IPS-NIHi7 (cell line): ENCODE data around the gene TMEM92.

ENCODE experiments used
- DNase-seq: peaks from one replicate; pipeline ENCODE4 v3.0.0; 2012; ENCODE audit warnings: mixed read lengths; ENCODE audit errors: extremely low spot score

The TMEM92 gene

DNA sequence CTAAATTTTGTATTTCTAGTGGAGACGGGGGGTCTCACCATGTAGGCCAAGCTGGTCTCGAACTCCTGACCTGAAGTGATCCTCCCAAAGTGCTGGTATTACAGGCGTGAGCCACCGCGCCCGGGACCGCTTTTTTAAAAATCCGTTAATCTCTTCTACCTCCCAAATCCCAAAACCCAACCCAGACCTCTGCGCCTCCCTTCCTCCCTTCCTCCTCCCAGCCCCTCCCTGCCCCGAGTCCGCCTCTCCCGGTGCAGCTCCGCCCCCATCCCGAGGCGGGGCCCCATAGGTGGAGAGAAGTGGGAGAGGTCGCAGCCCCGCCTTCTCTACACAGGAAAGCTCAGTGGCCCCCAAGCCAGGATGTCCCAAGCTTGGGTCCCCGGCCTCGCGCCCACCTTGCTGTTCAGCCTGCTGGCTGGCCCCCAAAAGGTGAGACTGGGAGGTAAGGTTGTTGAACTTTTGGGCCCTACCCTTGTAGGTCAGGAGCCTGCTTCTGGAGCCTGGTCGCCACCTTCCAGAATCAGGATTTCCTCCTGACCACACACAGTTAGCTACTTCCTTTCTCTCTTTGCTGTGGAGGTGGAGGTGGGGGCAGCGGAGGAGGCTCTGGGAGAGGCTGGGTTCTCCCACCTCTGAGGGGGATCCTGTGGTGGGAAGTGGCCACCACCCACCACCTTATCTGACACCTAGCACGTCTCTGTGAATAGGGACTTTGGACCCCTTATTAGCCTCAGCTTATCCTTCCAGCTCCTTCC lies at the start of gene TMEM92:
TSS of gene TMEM92 (plus strand) at position 325 of the 755 bp plus-strand sequence. CDS start at position 361, 36 bp downstream.
- DNase-seq, result peak; percentile 93

DNA sequence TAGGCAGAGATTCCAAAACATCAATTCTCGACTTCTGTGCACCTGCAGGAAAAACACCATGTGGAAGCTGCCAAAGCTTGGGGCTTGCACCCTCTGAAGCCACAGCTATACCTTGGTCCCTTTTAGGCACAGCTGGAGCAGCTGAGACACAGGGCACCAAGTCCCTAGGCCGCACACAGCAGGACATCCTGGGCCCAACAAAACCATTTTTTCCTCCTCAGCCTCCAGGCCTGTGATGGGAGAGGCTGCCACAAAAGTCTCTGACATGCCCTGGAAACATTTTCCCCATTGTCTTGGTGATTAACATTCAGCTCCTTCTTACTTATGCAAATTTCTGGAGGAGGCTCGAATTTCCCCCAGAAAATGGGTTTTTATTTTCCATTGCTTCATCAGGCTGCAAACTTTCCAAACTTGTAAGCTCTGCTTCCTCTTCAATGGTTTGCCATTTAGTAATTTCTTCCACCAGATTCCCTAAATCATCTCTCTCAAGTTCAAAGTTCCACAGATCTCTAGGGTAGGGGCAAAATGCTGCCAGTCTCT lies 48.5 kb upstream of the TMEM92 start:
- DNase-seq, result no peak

- DNase-seq, result no peak
Measured at GRCh38 chr17:50234581-50234980, 39.7 kb upstream of the TMEM92 start.

DNA sequence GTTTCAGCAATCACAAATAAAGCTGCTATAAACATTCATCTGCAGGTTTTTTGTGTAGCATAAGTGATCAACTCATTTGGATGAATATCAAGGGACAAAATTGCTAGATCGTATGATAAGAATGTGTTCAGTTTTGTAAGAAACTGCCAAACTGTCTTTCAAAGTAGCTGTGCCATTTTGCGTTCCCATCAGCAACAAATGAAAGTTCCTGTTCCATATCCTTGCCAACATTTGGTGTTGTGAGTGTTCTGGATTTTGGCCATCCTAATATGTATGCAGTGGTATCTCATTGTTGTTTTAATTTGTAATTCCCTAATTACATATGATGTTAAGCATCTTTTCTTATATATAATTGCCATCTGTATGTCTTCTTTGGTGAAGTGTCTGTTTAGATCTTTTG lies 36.4 kb upstream of the TMEM92 start:
- no peak for DNase-seq

DNA sequence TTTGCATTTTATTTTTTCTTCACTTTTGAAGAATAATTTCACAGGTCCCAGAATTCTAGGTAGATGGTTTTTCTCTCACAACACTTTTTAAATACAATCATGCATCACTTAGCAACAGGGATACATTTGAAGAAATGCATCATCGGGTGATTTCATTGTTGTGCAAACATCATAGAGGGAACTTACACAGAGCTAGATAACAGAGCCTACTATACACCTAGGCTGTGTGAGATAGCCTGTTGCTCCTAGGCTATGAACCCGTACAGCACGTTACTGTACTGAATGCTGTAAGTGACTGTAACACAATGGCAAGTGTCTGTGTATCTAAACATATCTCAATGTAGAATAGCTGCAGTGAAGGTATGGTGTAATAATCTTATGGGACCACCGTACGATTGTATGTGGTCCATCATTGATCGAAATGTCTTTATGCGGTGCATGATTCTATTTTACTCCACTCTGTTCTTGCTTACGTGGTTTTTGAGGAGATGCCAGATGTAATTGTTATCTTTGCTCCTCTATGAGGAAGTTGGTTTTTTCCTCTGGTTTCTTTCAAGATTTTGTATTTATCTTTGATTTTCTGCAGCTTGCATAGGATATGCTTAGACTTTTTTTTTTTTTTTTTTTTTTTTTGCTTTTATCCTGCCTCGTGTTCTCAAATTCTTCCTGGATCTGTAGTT lies 35.5 kb upstream of the TMEM92 start:
- DNase-seq, result no peak

- no peak for DNase-seq
Measured at GRCh38 chr17:50239937-50240336, 34.3 kb upstream of the TMEM92 start.

DNA sequence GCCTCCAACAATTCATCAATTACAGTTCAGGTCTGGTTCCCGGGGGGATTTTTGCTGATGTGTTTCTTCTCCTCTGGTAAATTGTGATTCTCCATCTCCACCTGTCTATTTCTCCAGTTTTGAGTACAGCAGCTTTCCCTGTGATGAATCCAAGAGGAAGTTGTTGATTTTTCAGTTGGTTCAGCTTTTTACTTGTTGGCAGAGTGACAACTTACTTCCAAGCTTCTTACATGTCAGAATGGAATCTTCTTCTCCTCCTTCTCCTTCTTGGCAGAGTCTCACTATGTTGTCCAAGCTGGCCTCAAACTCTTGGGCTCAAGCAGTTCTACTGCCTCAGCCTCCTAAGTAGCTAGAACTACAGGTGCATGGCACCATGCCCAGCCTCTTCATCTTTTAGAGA lies 33.4 kb upstream of the TMEM92 start:
- DNase-seq, result no peak

- DNase-seq, result no peak
Measured at GRCh38 chr17:50241431-50241830, 32.8 kb upstream of the TMEM92 start.

DNA sequence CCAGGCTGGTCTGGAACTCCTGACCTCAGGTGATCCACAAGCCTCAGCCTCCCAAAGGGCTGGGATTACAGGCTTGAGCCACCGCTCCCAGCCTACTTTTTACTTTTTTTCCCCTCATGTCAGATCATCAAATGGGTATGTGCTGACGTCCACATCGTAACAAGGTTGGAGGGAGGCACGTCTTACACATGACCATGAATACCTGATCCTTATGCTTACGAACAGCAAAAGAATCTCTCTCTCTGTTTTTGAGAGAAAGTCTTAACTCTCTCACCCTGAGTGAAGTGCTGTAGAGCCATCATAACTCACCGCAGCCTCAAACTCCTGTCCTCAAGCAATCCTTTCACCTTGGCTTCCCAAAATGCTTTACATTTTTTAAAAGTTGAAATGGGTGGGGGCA lies 29.5 kb upstream of the TMEM92 start:
- DNase-seq, result no peak

GRCh38 chr17:50248255-50248654 lies 26.0 kb upstream of the TMEM92 start:
- no peak for DNase-seq

DNA sequence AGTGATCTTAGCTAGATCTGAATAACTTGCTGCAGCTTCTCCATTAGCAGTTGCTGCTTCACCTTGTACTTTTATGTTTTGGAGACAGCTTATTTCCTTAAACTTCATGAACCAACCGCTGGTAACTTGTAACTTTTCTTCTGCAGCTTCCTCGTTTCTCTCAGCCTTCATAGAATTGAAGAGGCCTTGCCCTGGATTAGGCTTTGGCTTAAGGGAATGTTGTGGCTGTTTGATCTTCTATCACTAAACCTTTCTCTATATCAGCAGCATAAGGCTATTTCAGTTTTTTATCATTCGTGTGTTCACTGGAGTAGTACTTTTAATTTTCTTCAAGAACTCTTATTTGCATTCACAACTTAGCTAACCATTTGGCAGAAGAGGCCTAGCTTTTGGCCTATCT lies 21.5 kb upstream of the TMEM92 start:
- DNase-seq, result no peak

DNA sequence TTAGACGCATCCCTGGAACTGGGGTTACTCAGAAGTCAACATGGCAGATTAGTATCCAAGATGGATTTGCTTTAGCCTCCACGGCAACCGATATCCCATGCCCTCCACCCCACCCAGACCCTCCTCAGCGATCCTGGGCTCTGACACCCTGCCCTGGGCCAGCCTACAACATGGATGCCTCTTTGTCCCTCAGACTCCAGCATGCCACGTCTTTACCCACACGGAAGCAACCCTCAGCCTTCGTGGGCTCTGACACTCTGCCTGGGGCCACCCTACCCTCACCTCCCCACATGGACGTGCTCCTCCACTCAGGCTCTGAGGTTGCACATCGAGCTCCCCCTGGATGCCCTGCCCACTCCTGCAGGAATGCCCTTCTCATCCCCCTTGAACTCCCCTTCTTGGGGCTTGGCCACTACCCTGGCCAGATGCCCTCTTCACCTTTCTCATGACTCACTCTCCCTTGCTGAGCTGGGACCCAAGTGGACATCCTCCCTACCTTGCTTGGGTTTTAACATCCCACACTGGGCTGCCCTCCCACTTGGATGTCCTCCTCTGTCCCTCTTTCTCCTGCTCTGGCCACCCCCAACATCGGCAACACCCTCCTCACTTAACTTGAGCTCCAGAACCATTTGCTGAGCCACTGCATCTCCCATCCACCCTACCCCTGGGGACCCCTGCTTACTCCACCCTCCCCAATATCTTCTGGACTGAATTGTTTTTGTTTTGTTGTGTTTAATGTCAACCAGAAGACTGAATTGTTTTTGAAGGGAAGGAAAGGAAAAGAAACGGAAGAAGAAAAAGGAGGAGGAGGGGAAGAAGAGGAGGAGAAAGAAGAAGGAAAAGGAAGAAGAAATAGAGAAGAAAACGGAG lies 18.3 kb upstream of the TMEM92 start:
- no peak for DNase-seq

DNA sequence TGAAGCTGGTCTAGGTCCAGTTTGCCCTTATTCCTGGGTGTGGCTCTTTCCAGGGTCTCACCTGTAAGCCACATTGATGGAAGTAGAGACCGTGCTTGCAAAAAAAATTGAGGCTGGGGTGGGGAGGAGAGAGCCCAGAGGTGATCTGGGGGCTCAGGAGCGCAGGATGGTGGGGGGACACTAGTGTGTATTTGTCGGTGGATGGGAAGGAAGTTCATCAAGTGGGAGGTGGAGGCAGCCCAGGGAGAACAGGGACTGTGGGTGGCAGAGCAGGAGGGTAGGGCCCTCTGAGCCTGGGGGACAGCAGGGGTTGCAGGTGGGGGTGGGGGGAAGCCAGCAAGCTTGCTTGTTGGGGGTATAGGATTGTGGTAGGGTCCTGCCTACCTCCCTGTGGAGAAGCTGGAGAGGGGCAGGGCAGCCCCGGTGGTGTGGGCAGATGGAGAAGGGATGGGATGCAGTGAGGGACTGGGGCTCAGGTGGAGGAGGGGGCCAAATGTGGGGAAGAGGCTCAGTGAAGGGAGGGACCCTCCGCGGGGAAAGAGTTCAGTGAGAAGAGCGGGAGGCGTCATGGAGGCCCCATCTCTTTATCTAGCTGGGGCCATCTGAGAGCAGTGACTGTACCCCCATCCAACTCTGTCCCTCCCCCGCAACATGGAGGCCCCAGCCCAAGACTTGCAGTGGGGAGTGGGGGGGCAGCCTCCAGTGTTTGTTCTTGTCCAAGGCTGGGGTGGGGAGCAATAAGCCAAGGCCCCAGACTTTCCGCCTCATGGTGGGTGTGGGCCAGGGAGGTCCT lies 17.2 kb upstream of the TMEM92 start:
- DNase-seq, result peak; percentile 13

GRCh38 chr17:50257676-50258224 lies 16.5 kb upstream of the TMEM92 start:
- DNase-seq, result peak; percentile 41

DNA sequence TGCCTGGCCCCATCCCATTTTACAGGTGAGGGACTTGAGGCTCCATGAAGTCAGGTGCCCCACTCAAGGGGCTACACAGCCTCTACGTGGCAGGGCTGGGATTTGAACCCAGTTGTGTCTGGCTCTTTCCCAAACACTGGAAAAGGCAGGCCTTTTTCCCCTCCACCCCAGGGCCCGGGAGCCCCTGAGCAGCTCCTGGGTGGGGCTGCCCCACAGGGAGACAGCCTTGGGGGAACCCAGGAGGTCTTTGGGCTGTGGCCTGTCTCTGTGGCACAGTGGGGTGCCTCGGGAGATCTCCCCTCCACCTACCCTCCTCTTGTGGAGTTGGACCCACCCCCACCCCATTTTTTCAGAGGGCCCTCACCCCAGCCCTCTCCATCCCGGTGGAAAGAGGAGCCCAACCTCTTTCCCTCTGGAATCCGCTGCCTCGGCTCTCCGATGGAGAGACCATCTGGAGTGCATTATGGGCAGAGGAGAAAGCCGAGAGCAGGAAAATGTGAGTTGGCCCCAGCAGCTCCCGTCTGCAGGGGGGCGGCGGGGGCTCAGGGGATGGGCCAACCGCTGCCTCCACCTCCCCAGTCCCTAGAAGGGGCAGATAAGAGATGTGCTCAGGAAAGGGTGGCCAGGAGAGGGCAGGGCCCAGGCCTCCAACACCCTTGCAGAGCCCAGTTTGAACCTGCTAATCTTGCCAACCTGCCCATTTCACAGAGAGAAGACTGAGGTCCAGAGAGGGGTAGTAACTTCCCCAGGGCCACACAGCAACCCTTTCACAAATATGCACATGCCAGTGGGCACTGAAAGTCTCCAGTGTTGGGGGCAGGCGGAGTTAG lies 15.4 kb upstream of the TMEM92 start:
- DNase-seq, result peak; percentile 15

- peak; percentile 17 for DNase-seq
Measured at GRCh38 chr17:50259477-50260324, 14.6 kb upstream of the TMEM92 start.

DNA sequence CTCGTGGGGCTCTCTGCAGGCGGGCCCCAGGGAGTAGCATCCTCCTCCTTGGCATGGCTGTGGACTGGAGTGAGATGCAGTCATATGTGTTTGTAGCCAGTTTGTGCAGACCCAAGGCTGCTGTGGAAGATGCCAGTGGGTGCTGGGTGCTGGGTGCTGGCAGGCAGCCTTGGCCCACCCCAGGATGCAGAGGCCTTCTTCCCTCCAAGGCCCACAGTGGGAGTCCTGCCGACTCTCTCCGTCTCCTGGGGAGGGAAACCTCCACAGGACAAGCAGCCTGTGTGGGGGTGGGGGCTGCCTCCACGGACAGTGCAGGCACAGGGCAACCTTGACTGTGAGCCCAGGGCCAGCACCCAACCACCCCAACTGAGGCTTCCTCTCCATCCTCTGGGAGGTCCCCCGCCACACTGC lies 13.8 kb upstream of the TMEM92 start:
- peak; percentile 8 for DNase-seq

DNA sequence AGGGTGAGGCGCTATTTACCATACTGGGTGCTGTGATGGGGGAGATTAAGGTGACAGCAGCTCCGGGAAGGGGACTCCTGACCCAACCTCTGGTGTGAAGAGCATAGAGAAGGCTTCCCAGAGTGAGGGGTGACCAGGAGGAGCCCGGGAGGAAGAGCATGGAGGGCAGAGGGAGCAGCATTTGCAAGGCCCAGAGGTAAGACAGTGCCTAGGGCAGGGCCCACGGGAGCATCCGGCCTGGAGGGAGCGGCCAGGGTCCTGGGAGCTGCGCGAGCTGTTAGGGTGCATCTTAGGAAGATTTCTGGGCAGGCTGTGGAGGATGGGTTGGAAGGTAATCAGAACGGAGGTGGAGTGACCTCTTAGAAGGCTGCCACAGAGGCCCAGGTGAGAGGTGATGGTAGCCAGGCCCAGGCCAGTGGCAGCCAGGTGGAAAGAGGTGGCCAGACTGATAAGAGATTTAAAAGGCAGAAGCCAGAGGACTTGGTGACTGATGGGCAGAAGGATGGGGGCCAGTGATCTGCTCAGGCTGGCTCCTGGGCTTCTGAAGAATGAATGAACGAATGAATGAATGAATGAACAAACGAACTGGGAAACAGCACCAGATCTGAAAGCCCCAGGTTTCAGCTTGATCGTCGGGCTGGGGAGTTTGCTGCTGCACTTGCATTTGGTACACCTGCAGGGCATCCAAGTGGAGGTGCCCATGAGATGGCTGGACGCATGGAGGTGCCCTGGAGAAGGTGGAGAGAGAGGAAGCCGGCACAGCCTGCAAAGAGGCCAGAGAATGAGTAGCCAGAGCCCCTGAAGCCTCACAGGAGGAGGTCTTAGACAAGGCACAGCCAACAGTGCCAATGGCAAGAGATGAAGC lies 13.0 kb upstream of the TMEM92 start:
- no peak for DNase-seq
